ENCODE results near the gene ZNF606.

The ZNF606 gene

DNA sequence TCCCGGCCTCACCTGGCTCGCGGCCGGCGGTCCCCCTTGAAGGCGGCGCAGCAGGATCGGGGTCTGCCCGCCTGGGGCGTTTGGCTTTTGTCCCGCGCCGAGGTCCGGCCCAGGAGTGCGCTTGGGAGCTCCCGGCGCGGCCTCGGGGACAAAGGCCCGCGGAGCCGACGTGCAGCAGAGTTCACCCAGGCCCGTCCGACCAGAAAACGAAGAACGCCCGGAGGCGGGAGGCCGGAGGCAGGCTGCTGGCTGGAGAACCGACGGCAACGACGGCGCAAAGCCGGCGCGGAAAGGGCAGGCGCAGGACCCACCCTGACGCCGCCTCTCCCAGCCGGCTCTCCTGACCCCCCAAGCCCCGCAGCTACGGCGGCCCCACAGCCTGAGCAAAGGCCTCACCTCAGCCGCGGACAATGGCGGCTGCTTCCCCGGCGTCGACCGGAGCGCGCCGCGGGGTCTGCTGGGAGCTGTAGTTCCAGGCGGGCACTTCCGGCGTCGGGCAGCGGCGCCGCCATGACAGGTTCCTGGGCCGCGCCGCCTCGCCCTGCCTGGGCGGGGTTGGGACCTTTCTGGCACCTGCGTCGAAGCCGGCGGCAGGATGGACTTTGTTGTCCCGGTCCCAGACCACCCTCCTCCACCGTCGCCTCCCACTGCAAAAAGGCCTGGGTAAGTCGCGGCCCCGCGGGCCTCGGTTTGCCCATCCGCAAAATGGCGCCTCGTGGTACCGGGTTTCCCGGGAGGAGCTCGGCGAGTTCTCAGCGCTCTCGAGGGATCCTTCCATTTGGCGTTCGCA, at the start of gene ZNF606:
TSS of gene ZNF606 (minus strand) at position 437 of the 790 bp plus-strand sequence. CDS start 1,501 bp downstream, outside the sequence.
- DNase-seq: peak; percentile 78

DNA sequence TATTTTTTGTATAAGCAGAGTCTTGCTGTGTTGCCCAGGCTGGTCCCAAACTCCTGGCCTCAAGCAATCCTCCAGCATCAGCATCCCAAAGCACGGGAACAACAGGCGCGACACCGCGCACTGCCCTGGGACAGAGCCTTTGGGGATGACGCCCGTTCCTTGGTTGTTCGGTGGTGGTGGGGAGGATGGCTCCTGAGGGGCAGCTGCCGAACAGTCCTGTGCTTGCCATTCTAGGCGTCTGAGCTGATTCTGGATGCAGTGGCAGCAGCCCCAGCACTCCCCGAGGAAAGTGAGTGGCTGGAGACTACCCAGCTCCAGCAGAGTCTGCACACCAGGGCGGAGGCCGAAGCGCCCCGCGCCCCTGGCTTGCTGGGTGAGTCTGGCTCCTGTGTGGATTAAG, 49.6 kb upstream of the ZNF606 start:
- no peak for DNase-seq

DNA sequence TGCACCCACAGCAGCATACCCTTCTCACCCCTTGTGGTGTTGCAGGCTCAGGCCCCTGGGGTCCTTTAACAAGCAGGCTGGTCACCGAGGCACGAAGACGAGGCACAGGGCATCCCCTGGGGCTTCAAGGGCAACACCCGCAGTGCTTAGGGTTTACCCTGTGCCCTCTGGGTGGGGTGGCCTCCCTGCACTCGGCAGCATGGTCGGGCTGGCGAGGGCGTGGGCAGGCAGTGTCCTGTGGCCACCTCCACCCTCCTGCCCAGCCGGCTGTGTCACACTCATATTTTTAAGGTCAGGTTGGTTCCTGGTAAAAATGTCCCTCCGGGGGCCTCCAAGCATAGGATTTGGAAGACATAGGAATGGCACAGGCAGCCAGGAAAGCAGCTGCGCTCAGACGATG, 45.1 kb upstream of the ZNF606 start:
- no peak for DNase-seq

DNA sequence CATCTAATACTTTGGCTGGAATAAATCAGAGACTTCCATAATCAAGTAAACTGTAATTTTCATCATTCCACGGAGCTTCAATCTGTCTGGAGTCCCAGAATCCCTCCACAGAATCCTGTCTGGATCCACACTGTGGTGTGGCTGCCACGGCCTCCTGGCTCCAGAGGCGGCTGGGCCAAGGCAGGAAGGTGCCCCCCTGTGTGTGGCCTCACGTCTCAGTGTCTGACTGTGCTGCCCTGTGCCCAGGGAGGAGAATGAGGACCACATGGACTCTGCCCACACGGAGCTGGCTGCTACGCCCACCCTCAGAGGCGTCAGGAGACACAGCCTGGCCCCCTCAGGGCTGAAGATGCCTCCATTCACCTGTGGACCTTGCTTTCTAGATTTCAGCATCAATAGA, 44.2 kb upstream of the ZNF606 start:
- no peak for DNase-seq

DNA sequence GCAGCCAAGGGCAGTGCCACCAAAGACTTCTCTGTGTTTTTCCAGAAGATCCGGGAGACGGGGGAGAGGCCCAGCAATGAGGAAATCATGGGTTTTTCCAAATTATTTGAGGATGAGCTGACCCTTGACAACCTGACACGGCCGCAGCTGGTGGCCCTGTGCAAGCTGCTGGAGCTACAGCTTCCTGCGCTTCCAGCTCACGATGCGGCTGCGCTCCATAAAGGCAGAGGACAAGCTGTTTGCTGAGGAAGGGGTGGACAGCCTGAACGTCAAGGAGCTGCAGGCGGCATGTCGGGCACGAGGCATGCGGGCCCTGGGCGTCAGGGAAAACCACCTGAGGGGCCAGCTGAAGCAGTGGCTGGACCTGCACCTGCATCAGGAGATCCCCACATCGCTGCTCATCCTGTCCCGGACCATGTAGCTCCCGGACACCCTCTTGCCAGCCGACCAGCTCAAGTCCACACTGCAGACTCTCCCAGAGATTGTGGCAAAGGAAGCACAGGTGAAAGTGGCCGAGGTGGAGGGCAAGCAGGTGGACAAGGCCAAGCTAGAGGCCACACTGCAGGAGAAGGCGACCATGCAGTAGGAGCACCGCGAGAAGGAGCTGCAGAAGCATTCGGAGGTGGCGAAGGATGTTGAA, 42.9 kb upstream of the ZNF606 start:
- no peak for DNase-seq

DNA sequence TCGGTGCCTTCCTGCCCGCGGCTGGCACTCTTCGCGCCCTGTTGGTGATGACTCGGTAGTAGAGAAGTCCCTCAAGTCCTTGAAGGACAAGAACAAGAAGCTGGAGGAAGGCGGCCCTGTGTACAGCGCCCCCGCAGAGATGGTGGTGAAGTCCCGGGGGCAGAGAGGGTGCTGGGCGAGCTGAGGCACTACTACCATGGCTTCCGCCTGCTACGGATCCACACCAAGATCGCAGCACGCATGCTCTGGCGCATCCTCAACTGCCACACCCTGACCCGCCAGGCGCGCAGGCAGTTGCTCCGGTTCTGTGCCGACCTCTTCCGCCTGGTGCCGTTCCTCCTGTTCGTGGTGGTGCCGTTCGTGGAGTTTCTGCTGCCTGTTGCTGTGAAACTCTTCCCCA, 42.3 kb upstream of the ZNF606 start:
- no peak for DNase-seq

DNA sequence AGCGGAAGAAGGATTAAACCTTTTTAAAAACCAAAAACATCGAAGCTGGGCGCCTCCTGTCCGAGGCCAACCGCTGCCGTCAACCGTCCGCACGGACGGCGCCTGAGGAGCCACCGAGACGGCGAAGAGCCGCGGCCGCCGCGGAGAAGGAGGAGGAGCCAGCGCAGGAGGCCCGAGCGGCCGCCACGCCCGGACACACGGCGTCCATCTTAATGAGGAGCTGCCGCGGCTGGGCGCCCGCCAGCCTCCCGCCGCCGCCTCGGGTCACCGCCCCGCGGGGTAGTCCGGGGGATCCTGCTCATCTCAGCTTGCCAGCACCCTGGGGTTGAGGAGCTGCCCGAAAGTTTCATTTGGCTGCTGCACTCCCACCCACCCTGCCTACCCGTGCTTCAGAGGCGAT, 41.8 kb upstream of the ZNF606 start:
- DNase-seq: no peak

DNA sequence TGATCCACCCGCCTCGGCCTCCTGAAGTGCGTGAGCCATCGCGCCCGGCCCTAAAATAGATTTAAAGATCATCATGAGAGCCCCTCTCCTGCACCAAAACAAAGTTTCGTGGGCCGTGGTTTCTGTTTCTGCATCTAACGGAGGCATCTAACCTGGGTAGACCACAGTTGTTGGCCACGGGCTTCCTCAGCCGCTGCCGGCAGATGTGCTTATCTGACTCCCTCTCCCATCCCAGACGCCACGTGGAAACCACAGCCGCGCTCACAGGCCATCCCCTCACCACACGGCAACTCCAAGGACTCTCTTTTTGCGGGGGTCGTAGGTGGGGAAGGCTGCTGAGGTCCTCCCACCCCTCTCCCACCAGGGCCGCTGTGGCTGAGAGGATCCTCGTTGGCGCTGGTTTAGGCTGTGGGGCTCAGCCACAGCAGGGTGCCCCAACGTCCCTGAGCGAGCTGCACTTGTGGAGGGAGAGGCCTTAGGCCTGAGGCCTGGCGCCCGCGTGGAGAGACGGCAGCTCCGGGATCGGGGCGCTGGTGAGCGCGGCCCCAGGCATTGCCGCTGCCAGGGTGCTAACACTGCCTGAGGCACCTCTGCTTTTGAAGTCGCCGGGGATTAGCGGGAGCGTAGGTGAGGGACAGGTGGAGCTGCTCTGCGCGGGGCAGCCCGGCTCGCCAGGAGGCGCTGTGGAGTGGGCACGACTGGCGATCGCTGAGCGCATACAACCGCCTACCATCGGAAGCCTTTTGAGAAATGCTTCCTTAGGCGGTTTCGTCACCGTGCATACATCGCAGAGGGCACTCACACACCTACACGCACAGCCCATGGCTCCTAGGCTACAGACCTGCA, 40.1 kb upstream of the ZNF606 start:
- no peak for DNase-seq

DNA sequence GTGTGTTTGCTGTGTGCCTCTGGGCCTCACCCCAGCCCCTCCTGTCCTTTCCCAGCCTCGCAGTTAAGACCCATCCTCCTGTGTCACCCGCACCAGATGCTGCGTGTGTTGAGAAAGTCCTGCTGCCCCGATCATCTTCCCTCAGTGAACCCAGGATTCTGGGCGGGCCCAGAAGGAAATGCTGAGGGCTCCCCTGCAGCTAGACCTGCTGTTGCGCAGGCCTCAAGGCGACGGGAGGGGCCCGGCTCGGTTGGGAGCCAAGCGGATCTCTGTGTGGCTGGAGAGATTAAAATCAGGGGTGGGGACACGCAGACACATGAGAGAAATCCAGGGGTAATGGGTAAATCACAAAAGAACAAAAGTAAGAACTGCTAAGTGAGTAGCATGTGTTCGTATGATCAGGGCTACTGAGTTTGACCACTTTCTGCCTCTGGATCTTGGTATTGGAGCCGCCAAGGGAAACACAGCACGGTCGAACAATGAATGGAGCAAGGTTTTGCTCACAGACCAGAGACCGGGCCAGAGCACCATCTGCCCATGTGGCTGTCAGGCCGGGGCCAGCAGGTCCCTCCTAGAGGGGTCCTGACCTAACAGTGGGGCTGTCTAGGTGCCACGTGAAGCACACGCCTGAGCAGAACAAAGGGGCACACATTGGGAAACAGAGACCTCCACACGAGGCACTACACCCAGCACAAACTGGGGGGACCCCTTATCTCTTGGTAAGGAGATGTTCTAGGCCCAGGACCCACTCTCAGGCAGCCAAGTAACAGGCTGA, 38.3 kb upstream of the ZNF606 start:
- DNase-seq: no peak

DNA sequence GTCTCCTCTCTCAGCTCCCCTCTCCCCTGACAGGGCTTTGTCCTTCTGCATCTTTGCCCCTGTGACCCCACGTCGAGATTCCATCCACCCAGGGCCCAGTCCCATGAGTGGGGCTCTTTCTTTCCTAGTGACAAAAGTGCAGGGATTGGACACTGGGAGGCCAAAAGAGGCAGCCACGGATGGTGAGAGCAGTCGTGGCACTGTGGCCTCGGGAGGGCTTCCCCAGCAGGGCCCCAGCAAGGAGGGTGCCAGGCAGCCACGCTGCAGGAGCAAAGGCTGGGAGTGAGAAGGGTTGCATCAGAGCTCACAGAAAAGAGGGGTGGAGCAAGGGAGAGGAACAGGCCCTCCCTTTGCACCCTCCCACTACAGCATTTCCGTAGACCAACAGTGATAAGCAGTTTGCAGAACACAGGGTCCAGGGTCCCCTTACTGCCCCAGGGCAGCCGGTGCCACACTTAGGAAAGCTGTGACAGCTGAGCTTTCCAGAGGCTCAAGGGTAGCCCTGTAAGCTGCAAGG, 36.1 kb upstream of the ZNF606 start:
- no peak for DNase-seq

DNA sequence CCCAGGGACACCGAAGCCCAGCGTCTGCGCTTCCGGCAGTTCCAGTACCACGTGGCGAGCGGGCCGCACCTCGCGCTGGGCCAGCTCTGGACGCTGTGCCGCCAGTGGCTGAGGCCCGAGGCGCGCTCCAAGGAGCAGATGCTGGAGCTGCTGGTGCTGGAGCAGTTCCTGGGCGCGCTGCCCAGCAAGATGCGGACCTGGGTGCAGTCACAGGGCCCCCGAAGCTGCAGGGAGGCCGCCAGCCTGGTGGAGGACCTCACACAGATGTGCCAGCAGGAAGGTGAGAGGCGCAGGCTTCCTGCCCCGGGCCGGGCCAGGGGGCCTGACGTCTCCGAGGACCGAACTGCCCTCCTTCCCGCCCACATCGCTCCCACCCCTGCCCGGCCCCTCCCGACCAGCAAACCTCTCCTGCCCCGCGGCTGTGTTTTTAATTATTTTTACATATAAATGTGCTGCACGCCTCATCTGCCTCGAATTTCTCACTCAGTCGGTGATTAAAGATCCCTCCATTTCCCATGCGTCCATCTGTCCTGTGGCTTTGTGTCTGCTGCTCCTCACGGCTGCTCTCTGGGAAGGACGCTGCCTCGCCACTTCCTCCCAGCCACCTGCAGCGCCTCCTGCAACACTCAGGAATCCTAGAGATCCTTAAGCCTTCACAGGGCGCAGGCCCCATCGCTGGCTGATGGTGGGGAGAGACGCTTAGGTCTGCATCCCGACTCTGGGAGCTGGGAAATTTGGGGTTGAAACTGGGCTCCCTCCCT, 35.5 kb upstream of the ZNF606 start:
- no peak for DNase-seq

DNA sequence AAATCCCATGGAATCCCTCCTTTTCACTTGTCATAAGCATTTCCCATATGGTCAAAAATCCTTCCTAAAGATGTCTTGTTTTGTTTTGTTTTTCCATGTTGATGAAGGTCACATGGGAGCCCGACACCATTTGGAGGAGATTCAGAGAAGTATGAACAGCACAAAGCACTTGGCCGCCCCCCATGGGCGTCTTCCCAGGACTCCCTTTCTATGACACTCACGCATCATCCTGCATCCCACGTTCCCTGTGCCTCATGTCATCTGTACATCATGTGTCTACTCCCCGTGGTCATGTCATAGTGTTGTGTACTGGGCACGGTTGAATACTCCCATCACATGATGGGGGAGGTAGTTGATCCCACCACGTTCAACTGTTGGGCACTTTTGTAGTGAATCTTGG, 33.2 kb upstream of the ZNF606 start:
- no peak for DNase-seq

DNA sequence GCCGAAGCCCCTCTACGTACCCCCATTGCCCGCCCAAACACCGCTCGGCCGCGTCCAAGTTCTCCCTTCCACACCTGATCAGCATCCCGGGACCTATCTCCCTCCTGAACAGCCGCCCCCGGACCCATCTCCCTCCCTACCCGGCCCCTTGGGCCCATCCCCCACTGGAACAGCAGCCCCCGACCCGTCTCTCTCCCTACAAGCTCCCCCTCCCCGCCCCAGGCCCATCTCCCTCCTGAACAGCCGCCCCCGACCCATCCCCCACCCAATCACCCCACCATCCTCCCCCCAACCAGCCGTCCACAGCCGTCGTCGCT, 31.8 kb upstream of the ZNF606 start:
- DNase-seq: no peak

DNA sequence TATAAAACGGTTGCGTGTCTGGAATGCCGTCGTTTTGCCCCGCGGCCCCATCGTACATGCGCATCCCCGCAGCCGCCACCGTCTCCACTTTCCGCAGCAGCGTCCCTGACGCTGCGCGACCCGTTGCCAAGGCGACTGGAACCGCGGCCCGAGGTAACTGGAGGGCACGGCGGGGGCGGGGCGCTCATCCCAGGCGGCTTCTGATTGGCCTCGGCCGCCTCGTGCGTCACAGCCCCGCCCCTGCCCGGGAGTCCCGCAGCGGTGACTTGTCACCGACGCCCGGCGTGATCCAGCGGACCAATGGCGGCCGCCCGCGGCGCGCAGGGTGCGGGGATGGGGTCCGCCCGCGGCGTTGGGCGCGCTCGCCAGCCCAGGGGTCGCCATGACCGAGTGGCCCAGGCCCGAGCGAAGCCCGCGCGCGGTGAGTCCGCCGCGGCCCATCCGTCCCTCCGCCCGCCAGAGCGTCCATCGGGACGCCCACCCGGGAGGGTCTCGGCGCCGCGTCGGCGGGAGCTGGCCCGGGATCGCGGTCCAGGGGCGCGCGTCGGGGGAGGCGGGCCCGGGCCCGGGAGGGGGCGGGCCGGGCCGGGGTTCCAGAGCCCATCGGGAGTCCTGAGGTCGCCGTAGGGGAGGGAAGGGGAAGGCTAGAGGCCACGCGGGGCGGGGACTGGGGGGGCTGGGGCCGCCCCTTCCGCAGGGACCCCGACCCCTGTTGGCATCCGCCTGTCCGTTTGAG, 31.3 kb upstream of the ZNF606 start, which contains the start of gene ZSCAN1:
TSS of gene ZSCAN1 (plus strand) at position 285 of the 736 bp plus-strand sequence. CDS start 3,812 bp downstream, outside the sequence.
- DNase-seq: peak; percentile 90

DNA sequence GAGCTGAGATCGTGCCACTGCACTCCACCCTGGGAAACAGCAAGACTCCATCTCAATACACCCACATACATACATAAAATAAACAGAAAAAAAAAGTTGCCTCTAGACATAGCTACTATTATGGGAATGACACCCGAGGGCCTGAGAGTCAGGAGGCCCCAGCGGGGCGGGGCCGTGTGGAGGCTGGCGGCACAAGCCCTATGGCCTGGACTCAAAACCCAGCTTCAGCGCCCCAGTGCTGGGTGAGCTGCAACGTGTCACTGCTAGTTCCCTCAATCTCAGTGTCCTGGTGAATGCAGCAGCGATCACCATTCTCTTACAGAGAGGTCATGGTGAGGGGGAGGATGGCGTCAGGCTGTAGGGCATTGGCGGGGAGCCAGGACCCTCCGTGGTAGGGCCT, 22.0 kb upstream of the ZNF606 start:
- no peak for DNase-seq

DNA sequence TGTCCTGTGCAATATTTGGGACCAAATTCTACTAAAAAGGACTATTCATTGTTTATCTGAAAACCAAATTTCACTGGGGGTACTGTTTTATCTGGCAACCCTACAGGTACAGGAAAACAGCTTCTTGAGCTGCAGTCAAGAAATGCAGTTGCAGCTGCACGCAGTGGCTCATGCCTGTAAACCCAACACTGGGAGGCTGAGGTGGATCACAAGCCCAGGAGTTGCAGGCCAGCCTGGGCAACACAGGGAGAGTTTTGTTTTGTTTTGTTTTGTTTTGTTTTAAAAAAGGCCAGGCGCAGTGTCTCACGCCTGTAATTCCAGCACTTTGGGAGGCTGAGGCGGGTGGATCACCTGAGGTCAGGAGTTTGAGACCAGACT, 19.7 kb upstream of the ZNF606 start:
- no peak for DNase-seq

DNA sequence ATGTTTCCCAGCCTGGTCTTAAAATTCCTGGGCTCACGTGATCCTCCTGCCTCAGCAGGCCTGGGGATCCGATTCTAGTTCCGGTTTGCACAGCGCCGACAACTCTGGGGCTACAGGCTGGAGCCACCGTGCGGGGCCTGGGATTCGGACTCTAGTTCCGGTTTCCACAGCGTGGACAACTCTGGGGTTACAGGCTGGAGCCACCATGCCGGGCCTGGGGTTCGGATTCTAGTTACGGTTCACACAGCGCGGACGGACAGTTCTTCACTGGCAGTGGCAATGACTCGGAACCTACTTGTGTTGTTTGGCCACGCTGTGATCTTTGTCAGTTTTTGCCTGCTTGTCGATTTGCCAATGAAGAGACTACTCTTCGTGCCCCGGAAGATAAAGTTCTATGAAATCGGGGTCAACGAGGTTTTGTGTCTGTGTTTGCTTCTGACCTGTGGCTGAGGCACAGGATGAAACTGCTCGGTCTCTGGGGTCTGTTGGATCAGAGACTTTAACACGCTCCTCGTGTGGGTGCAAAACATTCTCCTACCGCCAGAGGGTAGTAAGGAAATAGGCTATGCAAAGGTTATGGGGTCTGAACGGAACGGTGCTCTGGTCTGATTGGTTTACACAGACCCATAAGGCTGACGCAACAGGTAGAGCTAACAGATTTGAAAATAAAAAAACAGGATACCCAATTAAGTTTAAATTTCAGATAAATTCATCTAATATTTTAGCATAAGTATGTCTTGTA, 19.1 kb upstream of the ZNF606 start:
- peak; percentile 39 for DNase-seq

DNA sequence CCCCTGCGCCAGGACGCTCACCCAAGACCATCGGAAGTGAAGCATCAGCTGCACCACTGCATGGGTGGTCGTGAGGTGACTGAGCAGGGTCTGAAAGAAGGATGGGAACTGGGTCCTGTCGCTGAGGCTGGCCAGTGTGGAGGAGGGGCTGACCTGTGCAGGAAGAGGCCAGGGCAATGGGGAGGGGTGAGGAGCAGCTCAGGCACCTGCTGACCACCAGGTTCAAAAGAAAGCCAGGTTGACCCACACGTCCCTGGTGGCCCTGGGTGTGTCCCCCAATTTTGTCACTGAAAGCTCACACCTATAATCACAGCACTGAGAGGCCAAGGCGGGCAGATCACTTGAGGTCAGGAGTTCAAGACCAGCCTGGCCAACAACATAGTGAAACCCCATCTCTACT, 17.5 kb upstream of the ZNF606 start:
- DNase-seq: no peak

DNA sequence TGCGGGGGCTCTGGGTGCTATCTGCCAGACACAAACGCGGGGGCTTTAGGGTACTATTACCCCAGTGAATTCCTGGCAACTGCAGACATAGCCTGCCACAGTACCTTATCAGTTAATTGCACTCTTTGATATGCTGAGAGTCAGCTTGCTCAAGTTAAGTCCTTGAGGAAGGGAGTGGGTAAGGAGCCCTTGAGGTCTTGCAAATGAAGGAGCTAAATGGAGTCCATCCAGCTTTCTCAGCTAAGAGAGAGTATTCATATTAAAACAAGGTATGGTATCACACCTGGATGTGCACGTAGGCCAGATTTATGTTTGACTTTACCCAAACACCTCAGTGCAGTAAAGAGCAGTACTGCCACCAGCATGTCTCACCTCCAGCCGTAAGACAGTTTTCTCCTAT, 11.5 kb upstream of the ZNF606 start:
- no peak for DNase-seq

DNA sequence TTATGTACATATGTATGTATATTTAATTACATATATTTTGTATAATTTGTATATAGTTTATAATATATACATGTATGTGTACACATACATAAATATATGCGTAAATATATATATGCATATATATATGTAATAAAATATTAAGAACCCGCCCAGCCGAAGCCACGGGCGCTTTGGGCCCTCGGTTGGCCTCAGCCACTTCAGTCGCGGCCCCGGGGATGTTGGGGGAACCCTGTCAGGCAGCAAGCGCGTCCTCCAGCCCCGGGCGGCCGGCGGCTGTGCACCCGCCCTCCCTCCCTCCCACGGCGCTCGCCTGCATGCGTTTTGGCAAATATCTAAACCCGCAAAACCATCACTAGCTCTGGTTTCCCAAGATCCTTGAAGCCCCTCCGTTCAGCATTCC, 7.9 kb upstream of the ZNF606 start:
- DNase-seq: no peak
